GM18951 (cell line): ENCODE measurements around the gene AKAP6.

Source experiments
- POLR2A ChIP-seq: IDR thresholded peaks from 4 replicates; pipeline ENCODE4 v1.6.1; 2011; ENCODE audit warnings: mild to moderate bottlenecking; ENCODE audit not compliant: insufficient read length, insufficient read depth; ENCODE audit errors: extremely low read depth
- in situ Hi-C: fragments of 300-500 bp; cut with MboI; formaldehyde crosslinking; loops from one replicate; pipeline ENCODE4 v1.12.0; 2022; ENCODE audit warnings: low sequenced_read_pairs, mixed read lengths, inconsistent platforms; ENCODE audit not compliant: unreplicated experiment

AKAP6 gene

GRCh38 chr14:32530800-32531199 lies 201.7 kb downstream of the AKAP6 start:
- in situ Hi-C loops: no loop called here
- no peak for TF ChIP-seq POLR2A

- TF ChIP-seq POLR2A: no peak
- in situ Hi-C loops: no loop called here
These were observed 202.9 kb downstream of the AKAP6 start for GRCh38 chr14:32531942-32532515.

GRCh38 chr14:32534145-32534544 lies 205.0 kb downstream of the AKAP6 start:
- no peak for TF ChIP-seq POLR2A
- in situ Hi-C loops: no loop called here

GRCh38 chr14:32536175-32536574 lies 207.1 kb downstream of the AKAP6 start:
- TF ChIP-seq POLR2A: no peak
- in situ Hi-C loops: no loop called here

GRCh38 chr14:32537166-32537565 lies 208.1 kb downstream of the AKAP6 start:
- TF ChIP-seq POLR2A: no peak
- in situ Hi-C loops: no loop called here

GRCh38 chr14:32542507-32542906 lies 213.4 kb downstream of the AKAP6 start:
- in situ Hi-C loops: no loop called here
- no peak for TF ChIP-seq POLR2A

GRCh38 chr14:32545095-32545494 lies 216.0 kb downstream of the AKAP6 start:
- TF ChIP-seq POLR2A: no peak
- in situ Hi-C loops: no loop called here

GRCh38 chr14:32545506-32546210 lies 216.6 kb downstream of the AKAP6 start:
- TF ChIP-seq POLR2A: no peak
- in situ Hi-C loops: no loop called here

GRCh38 chr14:32546246-32546645 lies 217.1 kb downstream of the AKAP6 start:
- no peak for TF ChIP-seq POLR2A

GRCh38 chr14:32552766-32553165 lies 223.7 kb downstream of the AKAP6 start:
- no peak for TF ChIP-seq POLR2A
- in situ Hi-C loops: no loop called here

More at GRCh38 chr14:32546246-32546645, 217.1 kb downstream of the AKAP6 start:
- in situ Hi-C loops: no loop called here

- in situ Hi-C loops: no loop called here
These were observed 229.9 kb downstream of the AKAP6 start for GRCh38 chr14:32559048-32559447.

GRCh38 chr14:32559590-32559989 lies 230.5 kb downstream of the AKAP6 start:
- in situ Hi-C loops: no loop called here
- no peak for TF ChIP-seq POLR2A

More at GRCh38 chr14:32559048-32559447, 229.9 kb downstream of the AKAP6 start:
- no peak for TF ChIP-seq POLR2A

- in situ Hi-C loops: no loop called here
- no peak for TF ChIP-seq POLR2A
These were observed 231.2 kb downstream of the AKAP6 start for GRCh38 chr14:32560209-32560857.

GRCh38 chr14:32561520-32561919 lies 232.4 kb downstream of the AKAP6 start:
- in situ Hi-C loops: no loop called here
- TF ChIP-seq POLR2A: no peak
